ENCODE data around the gene RTL1. TPM values are rescaled to one million over a fixed set of nuclear protein-coding genes. Genes with fewer than 3 reads are reported as not detected.

The RTL1 gene
- total and polyA plus RNA-seq, 2 donors (not counting 3 experiments of a cell fraction or from before 2014, with no cell fraction given), result not detected

DNA sequence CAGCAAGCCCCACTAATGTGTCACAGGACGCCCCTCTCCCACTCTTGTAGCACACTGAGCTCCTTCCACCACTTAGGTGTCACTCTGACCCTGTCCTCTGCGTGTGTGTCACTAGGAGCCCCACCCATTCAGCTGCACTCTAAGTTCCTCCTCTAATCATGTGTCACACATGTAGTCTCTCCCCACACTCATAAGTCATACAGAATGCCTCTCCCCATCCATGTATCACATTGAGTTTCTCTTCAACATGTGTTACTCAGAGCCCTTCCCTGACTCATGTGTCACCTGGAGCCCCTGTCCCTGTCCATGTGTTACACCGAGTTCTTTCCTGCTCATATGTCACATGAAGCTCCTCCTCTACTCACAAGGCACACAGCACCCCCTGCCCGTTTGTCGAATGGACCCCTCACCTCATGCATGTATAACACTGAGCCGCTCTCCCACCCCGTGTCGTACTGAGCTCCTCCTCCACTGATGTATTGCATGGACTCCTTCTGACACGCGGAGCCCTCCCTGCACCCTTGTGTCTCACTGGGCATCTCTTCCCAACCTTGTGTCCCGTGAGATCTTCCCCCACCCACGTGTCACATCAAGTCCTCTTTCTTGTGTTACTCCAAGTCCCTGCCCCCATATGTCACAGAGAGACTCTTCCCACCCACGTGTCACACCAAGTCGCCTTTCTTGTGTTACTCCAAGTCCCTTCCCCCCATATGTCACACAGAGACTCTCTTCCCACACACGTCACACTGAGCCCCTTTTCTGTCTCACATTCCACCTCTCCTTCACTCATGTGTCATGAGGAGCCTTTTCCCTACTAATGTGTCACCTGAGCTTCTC is 31.0 kb downstream of the RTL1 start:
- Histone ChIP-seq H2AFZ (ENCODE audit: low read depth, low read length) (no peak overlapping the region), H3K27ac (ENCODE audit: insufficient read depth, low read depth, low read length) (no peak overlapping the region), H3K36me3 (ENCODE audit: control insufficient read depth in 2 of 2, extremely low read depth in 1 of 2, insufficient read depth in 2 of 2, low read length in 2 of 2) (peaks cover 0 to 7% of the 10 kb centered on the region in 2 experiments), H3K9me1 (replicated peaks; ENCODE audit: control insufficient read depth, extremely low read depth, insufficient read depth, low read length) (no peaks in the 10 kb centered on the region), H3K27me3 (ENCODE audit: control insufficient read depth in 2 of 2, insufficient read depth in 2 of 2, low read length in 2 of 2) (no peaks in the 10 kb centered on the region), H4K20me1 (replicated peaks; ENCODE audit: control insufficient read depth, extremely low read depth, insufficient read depth, low read length) (no peaks in the 10 kb centered on the region), H3K79me2 (ENCODE audit: control insufficient read depth, insufficient read depth, low read length) (no peaks in the 10 kb centered on the region), H3K4me2 (ENCODE audit: insufficient read depth, low read length) (no peak overlapping the region), H3K9ac (replicated peaks; ENCODE audit: extremely low read depth, insufficient read depth, low read length) (no peak overlapping the region), H3K4me1 (ENCODE audit: control insufficient read depth, extremely low read depth, insufficient read depth, low read length) (no peaks in the 10 kb centered on the region), H3K4me3 (replicated peaks in 1 of 3; ENCODE audit: insufficient read depth in 1 of 3, low read depth in 1 of 3, low read length in 3 of 3) (no peak overlapping the region), H3K9me3 (replicated peaks; ENCODE audit: control insufficient read depth, insufficient read depth, low read length) (no peaks in the 10 kb centered on the region)
- intact Hi-C loops (cut with micrococcal nuclease), result no loop called here
- POLR2A ChIA-PET, result no interaction called here
- dilution Hi-C loops (cut with MboI; ENCODE audit: extremely low pct_ligation_motif_present, low sequenced_read_pairs), result no loop called here
- no peak for TF ChIP-seq POLR2AphosphoS5 (IDR thresholded peaks at IDR 0.05; ENCODE audit: insufficient read depth, low read depth, low read length)
- TF ChIP-seq FOS (IDR thresholded peaks at IDR 0.05; ENCODE audit: borderline replicate concordance, insufficient read depth, low read length), result no peak
- TF ChIP-seq MYC (IDR thresholded peaks at IDR 0.05; ENCODE audit: low read depth, low read length), result no peak
- no peak for TF ChIP-seq GATA2 (IDR thresholded peaks at IDR 0.05; ENCODE audit: insufficient read depth, insufficient read length, low read depth, low read length)
- FAIRE-seq (no peak), DNase-seq (ENCODE audit: low read depth, low spot score) (no peak)
- CTCF ChIA-PET, result interaction anchor here (1.1 kb wide), 1 partner anchor 19 kb away, joined by 4 read pairs; no protein-coding TSS in a partner anchor
- BruUV-seq (replicated peaks), result no TSS peak

DNA sequence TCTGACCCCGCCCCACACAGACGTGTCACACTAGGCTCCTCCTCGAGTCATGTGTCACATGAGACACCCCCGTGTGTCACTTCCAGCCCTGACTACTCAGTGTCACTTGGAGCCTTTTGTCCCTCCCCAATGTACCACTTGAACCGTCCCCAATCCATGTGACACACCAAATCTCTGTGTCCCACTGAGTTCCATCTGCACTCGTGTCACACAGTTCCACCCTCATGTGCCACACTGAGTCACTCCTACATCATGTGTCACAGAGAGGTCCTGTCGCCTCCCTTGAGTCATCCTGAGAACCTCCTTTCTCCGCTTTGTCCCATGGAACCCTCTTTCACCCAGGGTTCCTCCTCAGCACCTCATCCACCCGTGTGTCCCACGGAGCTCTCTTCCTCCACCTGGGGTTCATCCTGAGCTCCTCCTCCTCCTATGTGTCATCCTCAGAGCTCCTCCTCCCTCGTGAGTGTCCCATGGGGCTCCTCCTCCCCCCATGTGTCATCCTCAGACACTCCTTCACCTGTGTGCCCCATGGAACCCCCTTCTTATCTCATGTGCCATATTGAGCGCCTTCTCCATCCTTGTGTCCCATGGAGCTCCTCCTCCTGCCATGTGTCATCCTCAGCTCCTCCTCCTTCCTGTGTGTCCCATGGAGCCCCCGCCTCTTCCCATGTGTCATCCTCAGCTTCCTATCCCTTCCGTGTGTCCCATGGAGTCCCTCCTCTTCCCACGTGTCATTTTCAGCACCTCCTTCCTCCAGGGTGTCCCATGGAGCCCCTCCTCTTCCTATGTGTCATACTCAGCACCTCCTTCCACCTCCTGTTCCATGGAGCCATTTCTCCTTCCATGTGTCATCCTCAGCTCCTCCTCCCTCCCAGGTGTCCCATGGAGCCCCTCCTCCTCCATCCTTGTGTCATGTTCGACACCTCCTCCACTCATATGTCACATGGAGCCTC is 32.0 kb downstream of the RTL1 start:
- Histone ChIP-seq H3K4me3 (replicated peaks in 1 of 3; ENCODE audit: insufficient read depth in 1 of 3, low read depth in 1 of 3, low read length in 3 of 3) (no peak overlapping the region), H3K4me1 (ENCODE audit: control insufficient read depth, extremely low read depth, insufficient read depth, low read length) (no peaks in the 10 kb centered on the region), H2AFZ (ENCODE audit: low read depth, low read length) (no peak overlapping the region), H3K9me1 (replicated peaks; ENCODE audit: control insufficient read depth, extremely low read depth, insufficient read depth, low read length) (no peaks in the 10 kb centered on the region), H3K9ac (replicated peaks; ENCODE audit: extremely low read depth, insufficient read depth, low read length) (no peak overlapping the region), H3K9me3 (replicated peaks; ENCODE audit: control insufficient read depth, insufficient read depth, low read length) (no peaks in the 10 kb centered on the region), H3K4me2 (ENCODE audit: insufficient read depth, low read length) (no peak overlapping the region), H4K20me1 (replicated peaks; ENCODE audit: control insufficient read depth, extremely low read depth, insufficient read depth, low read length) (no peaks in the 10 kb centered on the region), H3K27me3 (ENCODE audit: control insufficient read depth in 2 of 2, insufficient read depth in 2 of 2, low read length in 2 of 2) (no peaks in the 10 kb centered on the region), H3K36me3 (ENCODE audit: control insufficient read depth in 2 of 2, extremely low read depth in 1 of 2, insufficient read depth in 2 of 2, low read length in 2 of 2) (peaks cover 0 to 10% of the 10 kb centered on the region in 2 experiments), H3K27ac (ENCODE audit: insufficient read depth, low read depth, low read length) (no peak overlapping the region), H3K79me2 (ENCODE audit: control insufficient read depth, insufficient read depth, low read length) (no peaks in the 10 kb centered on the region)
- dilution Hi-C loops (cut with MboI; ENCODE audit: extremely low pct_ligation_motif_present, low sequenced_read_pairs), result no loop called here
- FAIRE-seq, result no peak
- TF ChIP-seq FOS (IDR thresholded peaks at IDR 0.05; ENCODE audit: borderline replicate concordance, insufficient read depth, low read length), result peak; percentile 38
- no peak for TF ChIP-seq POLR2A (IDR thresholded peaks at IDR 0.05; ENCODE audit: low read depth, low read length)
- TF ChIP-seq, protein P1, sequence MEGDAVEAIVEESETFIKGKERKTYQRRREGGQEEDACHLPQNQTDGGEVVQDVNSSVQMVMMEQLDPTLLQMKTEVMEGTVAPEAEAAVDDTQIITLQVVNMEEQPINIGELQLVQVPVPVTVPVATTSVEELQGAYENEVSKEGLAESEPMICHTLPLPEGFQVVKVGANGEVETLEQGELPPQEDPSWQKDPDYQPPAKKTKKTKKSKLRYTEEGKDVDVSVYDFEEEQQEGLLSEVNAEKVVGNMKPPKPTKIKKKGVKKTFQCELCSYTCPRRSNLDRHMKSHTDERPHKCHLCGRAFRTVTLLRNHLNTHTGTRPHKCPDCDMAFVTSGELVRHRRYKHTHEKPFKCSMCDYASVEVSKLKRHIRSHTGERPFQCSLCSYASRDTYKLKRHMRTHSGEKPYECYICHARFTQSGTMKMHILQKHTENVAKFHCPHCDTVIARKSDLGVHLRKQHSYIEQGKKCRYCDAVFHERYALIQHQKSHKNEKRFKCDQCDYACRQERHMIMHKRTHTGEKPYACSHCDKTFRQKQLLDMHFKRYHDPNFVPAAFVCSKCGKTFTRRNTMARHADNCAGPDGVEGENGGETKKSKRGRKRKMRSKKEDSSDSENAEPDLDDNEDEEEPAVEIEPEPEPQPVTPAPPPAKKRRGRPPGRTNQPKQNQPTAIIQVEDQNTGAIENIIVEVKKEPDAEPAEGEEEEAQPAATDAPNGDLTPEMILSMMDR (IDR thresholded peaks at IDR 0.05; ENCODE audit: extremely low read depth in 1 of 2, insufficient read depth in 1 of 2, low read depth in 1 of 2, low read length in 2 of 2), result no peak
- TF ChIP-seq JUN (IDR thresholded peaks at IDR 0.05; ENCODE audit: borderline replicate concordance, insufficient read depth, insufficient read length, low read depth), result no peak
- no peak for TF ChIP-seq GATA2 (IDR thresholded peaks at IDR 0.05; ENCODE audit: insufficient read depth, insufficient read length, low read depth, low read length)
- CTCF ChIA-PET, result interaction anchor here (1.1 kb wide), 1 partner anchor 18 kb away, joined by 4 read pairs; no protein-coding TSS in a partner anchor
- BruUV-seq (replicated peaks), result no TSS peak
- POLR2A ChIA-PET, result no interaction called here
- peak; percentile 21 for DNase-seq (ENCODE audit: low read depth, low spot score)
- intact Hi-C loops (cut with micrococcal nuclease), result no loop called here

All from endothelial cell of umbilical vein (primary cell).